Activated CD8-positive, alpha-beta T cell treated with anti-CD3 and anti-CD28 coated beads for 36 hours (primary cell): Measurements from ENCODE around the gene MT3. TPM values are rescaled to one million over a fixed set of nuclear protein-coding genes. Genes with fewer than 3 reads are reported as not detected.

Experiments used
- ATAC-seq: fragments of 200-7000 bp; cut with Tn5 transposase; one replicate; pipeline ENCODE4 v1.10.0; 2021; ENCODE audit warnings: mild to moderate bottlenecking, moderate library complexity
- CTCF ChIA-PET: fragments of 350-600 bp; sonication (Branson Sonifier 250); formaldehyde crosslinking; loops from one replicate; lab custom pipeline; 2021; ENCODE audit warnings: antibody characterized with exemption; lab: Charles Lee
- POLR2A ChIA-PET: fragments of 350-600 bp; sonication (Branson Sonifier 250); formaldehyde crosslinking; loops from one replicate; lab custom pipeline; 2021; ENCODE audit warnings: antibody characterized with exemption; lab: Charles Lee
- DNase-seq: peaks from one replicate; pipeline ENCODE4 v3.0.0-alpha.2; 2020
- H3K27ac Mint-ChIP-seq: one replicate; pipeline ENCODE4 v1.8.0; 2021; ENCODE audit warnings: mild to moderate bottlenecking, mixed read lengths
- H3K27me3 Mint-ChIP-seq: one replicate; pipeline ENCODE4 v1.8.0; 2021; ENCODE audit warnings: mixed read lengths
- H3K36me3 Mint-ChIP-seq: one replicate; pipeline ENCODE4 v1.8.0; 2021; ENCODE audit warnings: low read depth, mixed read lengths
- H3K4me1 Mint-ChIP-seq: one replicate; pipeline ENCODE4 v1.8.0; 2021; ENCODE audit warnings: low read depth, mixed read lengths
- H3K4me3 Mint-ChIP-seq: one replicate; pipeline ENCODE4 v1.8.0; 2021; ENCODE audit warnings: mild to moderate bottlenecking, moderate library complexity, mixed read lengths
- H3K9me3 Mint-ChIP-seq: one replicate; pipeline ENCODE4 v1.8.0; 2021; ENCODE audit warnings: mixed read lengths
- intact Hi-C: fragments of 100-400 bp; cut with micrococcal nuclease; formaldehyde crosslinking; loops from one replicate; pipeline ENCODE4 v1.10.0; 2022
- total RNA-seq, 2 experiments: library from RNA; stranded (reverse); gene quantifications; one replicate each; pipeline ENCODE4 v1.2.3, GENCODE V29; 2021
- TF ChIP-seq, protein P1 (sequence below): fragments of 200-600 bp; IDR thresholded peaks from one replicate; pipeline ENCODE4 v1.8.0; 2022; ENCODE audit warnings: antibody characterized with exemption, mild to moderate bottlenecking

The MT3 gene
- total RNA-seq, 2 experiments from 2014 or later = 30.7 to 33.6 TPM

DNA sequence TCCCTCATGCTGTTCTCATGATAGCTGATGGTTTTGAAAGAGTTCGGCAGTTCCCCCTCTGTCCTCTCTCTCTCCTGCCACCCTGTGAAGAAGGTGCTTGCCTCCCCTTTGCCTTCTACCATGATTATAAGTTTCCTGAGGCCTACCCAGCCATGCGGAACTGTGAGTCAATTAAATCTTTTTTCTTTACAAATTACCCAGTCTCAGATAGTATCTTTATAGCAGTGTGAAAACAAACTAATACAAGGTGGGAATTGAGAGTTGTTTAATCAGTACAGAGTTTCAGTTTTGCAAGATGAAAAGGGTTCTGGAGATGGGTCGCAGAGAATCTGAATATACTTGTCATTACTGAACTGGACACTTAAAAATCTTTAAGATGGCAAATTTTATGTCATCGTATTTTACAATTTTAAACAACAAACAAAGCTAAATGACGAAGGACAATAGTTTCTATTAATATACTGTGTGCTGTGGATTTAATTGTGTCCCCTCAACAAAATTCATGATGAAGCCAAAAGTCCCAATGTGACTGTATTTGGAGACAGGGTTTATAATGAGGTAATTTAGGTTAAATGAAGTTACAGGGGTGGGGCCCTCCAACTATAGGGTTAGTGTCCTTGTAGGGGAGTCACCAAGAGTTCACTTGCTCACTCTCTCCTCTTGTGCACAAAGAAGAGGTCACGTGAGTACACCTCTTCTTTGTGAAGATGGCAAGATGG lies 4.4 kb downstream of the MT3 start:
- POLR2A ChIA-PET = interaction anchor here (1.0 kb wide), 1 partner anchor 59 kb away, joined by 3 read pairs; no protein-coding TSS in a partner anchor
- ATAC-seq = no peak

DNA sequence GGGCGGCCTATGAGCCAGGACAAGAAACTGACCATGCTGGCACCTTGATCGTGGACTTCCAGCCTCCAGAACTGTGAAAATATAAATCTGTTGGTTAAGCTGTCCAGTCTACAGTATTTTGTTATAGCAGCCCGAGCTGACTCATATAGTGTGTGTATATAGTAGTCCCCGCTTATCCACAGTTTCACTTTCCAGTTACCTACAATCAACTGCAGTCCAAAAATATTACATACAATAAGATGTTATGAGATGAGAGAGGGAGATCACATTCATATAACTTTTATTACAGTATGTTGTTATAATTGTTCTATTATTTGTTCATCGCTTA lies 4.9 kb downstream of the MT3 start:
- peaks cover 6% of the 10 kb centered on the region for H3K27me3 Mint-ChIP-seq

More for the DNA sequence above, 4.4 kb downstream of the MT3 start:
- Mint-ChIP-seq H3K27me3 (peaks cover 8% of the 10 kb centered on the region), H3K27ac (no peak overlapping the region), H3K9me3 (no peaks in the 10 kb centered on the region), H3K36me3 (no peaks in the 10 kb centered on the region), H3K4me1 (peaks cover 10% of the 10 kb centered on the region), H3K4me3 (no peak overlapping the region)
- DNase-seq = no peak
- TF ChIP-seq, protein P1, sequence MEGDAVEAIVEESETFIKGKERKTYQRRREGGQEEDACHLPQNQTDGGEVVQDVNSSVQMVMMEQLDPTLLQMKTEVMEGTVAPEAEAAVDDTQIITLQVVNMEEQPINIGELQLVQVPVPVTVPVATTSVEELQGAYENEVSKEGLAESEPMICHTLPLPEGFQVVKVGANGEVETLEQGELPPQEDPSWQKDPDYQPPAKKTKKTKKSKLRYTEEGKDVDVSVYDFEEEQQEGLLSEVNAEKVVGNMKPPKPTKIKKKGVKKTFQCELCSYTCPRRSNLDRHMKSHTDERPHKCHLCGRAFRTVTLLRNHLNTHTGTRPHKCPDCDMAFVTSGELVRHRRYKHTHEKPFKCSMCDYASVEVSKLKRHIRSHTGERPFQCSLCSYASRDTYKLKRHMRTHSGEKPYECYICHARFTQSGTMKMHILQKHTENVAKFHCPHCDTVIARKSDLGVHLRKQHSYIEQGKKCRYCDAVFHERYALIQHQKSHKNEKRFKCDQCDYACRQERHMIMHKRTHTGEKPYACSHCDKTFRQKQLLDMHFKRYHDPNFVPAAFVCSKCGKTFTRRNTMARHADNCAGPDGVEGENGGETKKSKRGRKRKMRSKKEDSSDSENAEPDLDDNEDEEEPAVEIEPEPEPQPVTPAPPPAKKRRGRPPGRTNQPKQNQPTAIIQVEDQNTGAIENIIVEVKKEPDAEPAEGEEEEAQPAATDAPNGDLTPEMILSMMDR = no peak
- intact Hi-C loops = loop anchor here (5.0 kb wide), 1 partner anchor 99 kb away; no protein-coding TSS in a partner anchor
- CTCF ChIA-PET = interaction anchor here (1.0 kb wide), 2 partner anchors 17 to 108 kb away, joined by 3 to 4 read pairs; no protein-coding TSS in a partner anchor

DNA sequence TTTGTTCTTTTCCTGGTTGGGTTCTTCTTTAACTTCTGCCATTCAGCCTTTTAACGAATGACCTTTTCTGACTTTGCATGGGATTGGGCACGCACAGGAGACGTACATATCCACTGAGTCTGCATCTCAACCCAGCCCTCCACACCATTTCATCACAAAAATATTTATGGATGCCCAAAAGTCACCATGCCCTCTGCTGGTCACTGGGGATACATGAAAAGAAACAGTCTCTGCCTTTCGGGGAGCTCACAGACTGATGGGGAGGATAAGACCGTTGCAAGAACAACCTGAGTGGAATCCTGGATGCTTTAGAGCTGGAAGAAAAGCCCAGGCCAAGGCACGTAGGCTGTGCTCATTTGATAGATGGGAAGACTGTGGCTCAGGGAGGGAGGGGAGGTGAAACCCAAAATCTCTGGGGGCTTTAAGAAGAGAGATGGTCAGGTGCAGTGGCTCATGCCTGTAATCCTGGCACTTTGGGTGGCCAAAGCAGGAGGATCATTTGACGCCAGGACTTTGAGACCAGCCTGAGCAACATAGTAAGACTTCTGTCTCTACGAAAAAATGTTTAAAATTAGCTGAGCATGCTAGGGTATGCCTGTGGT lies 11.2 kb downstream of the MT3 start:
- H3K27me3 Mint-ChIP-seq = peaks cover 6% of the 10 kb centered on the region
- H3K9me3 Mint-ChIP-seq = no peaks in the 10 kb centered on the region
- peaks cover 3% of the 10 kb centered on the region for H3K4me1 Mint-ChIP-seq
- CTCF ChIA-PET = interaction anchor here (0.6 to 6.3 kb wide), 25 partner anchors 8 to 179 kb away, joined by 3 to 47 read pairs (median 4); partner anchors contain the start of genes MT1H, MT2A, MT3 and MT4
- POLR2A ChIA-PET = interaction anchor here (1.0 kb wide), 1 partner anchor 15 kb away, joined by 3 read pairs; no protein-coding TSS in a partner anchor
- H3K36me3 Mint-ChIP-seq = no peaks in the 10 kb centered on the region
- TF ChIP-seq, protein P1 = peak; percentile 69
- peak; percentile 67 for DNase-seq
- intact Hi-C loops = no loop called here
- no peak overlapping the region for H3K27ac Mint-ChIP-seq
- ATAC-seq = peak; percentile 81
- no peak overlapping the region for H3K4me3 Mint-ChIP-seq

More for the DNA sequence above, 4.9 kb downstream of the MT3 start:
- no peak for ATAC-seq
- POLR2A ChIA-PET = interaction anchor here (1.0 kb wide), 1 partner anchor 58 kb away, joined by 3 read pairs; no protein-coding TSS in a partner anchor
- Mint-ChIP-seq H3K4me3 (no peak overlapping the region), H3K36me3 (no peaks in the 10 kb centered on the region), H3K27ac (no peak overlapping the region), H3K9me3 (no peaks in the 10 kb centered on the region), H3K4me1 (peaks cover 8% of the 10 kb centered on the region)
- CTCF ChIA-PET = interaction anchor here (1.0 to 1.5 kb wide), 3 partner anchors 17 to 108 kb away, joined by 3 to 4 read pairs (median 3); no protein-coding TSS in a partner anchor
- no peak for DNase-seq
- intact Hi-C loops = loop anchor here (5.0 kb wide), 1 partner anchor 98 kb away; no protein-coding TSS in a partner anchor
- TF ChIP-seq, protein P1 = no peak

DNA sequence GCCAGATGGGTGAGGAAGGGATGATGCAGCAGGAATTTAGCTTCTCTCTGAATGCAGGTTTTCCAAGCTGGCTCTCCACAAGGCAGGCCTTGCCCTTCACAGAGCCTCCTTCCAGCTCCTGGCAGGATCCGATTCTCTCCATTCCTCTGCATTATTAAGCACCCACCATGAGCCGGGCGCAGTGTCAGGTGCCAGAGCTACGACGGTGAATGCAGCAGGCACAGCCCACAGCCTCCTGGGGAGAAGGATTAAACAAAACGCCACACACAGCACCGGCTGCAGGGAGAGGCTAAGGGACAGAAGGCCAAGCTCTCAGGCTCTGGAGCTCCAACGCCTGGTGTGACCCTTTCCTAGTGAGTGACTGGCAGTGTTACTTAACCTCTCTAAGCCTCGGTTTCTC lies 12.0 kb downstream of the MT3 start:
- intact Hi-C loops = no loop called here
- ATAC-seq = no peak
- Mint-ChIP-seq H3K9me3 (no peaks in the 10 kb centered on the region), H3K4me3 (no peak overlapping the region), H3K36me3 (no peaks in the 10 kb centered on the region), H3K4me1 (peaks cover 8% of the 10 kb centered on the region), H3K27ac (no peak overlapping the region), H3K27me3 (peaks cover 6% of the 10 kb centered on the region)
- ChIA-PET CTCF (interaction anchor here (0.9 to 6.3 kb wide), 13 partner anchors 9 to 106 kb away, joined by 3 to 47 read pairs (median 5); no protein-coding TSS in a partner anchor), POLR2A (interaction anchor here (0.7 to 1.0 kb wide), 2 partner anchors 16 to 25 kb away, joined by 3 read pairs; no protein-coding TSS in a partner anchor)
- TF ChIP-seq, protein P1 = no peak
- no peak for DNase-seq
